ENCODE data around the gene PTPN12.
"Not testable (repeated sequence)": the region's sequence is repeated elsewhere in the genome, so short reads cannot be mapped to it uniquely, and the experiment has no call there.

The PTPN12 gene

DNA sequence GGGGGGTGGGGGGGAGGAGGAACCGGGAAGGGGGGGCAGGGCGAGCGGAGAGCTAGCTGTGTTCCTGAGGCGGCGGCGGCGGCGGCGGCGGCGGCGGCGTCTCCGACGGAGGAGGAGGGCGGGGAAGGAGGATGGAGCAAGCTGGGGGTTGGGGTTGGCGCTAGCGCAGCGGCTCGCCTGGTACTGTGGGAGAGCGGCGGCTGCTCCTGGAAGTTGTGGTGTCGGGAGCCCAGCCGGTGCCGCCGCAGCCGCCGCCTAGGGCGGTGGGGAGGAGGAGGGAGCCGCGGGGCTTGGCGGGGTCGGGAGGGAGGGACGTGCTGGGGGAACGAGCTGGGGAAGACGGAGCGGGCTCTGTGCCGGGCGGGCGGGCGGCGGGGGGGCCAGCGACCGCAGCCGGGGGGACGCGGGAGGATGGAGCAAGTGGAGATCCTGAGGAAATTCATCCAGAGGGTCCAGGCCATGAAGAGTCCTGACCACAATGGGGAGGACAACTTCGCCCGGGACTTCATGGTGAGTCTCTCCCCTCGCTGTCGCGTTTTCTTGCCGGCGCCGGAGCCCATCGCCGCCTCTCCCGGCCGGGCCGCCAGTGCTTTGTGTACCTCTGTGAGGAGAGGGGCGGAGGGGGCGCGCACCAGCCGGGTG lies at the start of gene PTPN12:
Gene PTPN12 (plus strand): TSS at position 160 of the 642 bp plus-strand sequence. CDS start 252 bp downstream, at position 412.
- FAIRE-seq: no peak

DNA sequence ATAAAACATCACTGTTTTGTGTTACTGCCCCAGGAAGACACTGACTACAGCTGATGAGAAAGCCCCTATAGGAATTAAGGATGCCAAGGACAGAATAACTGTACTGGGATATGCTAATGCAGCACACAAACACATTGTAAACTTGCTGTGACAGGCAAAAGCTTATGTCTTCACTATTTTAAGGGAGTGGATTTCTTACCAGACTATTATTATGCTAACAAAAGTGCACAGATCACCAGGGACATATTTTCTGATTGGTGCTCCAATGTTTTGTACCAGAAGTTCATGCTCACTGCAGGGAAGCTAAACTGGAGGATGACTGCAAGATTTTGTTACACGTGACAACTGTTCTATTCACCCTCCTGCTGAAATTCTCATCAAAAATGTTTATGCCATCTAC lies 48.1 kb upstream of the PTPN12 start:
- FAIRE-seq: no peak

DNA sequence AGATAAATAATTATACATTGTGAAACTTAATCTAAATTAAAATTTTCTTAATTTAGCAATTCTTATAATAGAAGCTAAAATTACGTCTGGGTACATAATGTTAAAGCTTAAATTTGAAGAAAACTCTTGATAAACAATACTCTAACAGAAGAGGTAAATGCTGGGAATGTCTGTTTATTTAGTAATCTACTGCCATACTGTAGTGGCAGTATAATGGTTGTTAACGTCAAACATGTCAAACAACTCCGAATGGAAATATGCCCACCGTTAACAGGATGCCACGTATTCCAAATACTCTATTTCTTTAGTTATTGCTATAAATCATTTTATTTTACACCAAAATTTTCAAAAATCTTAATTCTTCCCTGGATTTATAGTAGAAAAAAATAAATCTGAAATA lies 40.0 kb upstream of the PTPN12 start:
- no peak for FAIRE-seq

DNA sequence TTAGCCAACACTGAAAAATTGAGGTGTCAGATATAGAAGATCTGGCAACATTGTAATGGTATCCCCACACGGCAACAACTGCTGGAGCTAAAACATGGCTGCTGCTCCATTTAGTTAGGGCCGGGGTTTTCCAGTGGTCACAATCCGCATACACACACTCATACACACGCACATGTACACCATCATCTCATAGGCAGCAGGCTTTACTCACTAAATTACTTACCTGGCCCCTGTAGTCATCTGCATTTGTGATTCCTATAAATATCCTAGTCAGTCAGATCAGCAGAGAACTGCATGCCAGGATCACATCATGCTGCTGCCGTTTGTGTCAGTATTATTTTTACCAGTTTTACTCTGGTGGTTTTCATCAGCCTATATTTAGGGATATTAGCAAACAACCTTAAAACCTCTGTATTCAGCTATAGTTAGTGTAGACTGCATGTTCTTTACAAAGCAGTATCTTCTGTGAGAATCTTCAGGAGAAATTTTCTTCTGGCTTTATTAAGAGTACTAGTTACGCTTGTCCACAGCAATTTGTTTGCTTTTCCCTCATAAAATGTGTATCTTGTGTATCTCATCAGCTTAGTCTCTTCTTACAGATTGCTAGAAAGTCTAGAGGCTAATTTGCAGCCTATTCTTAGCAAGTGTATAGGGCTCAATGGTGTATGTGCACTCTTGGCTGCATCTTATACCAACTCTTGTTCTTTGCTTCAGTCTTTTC lies 38.3 kb upstream of the PTPN12 start:
- no peak for FAIRE-seq

DNA sequence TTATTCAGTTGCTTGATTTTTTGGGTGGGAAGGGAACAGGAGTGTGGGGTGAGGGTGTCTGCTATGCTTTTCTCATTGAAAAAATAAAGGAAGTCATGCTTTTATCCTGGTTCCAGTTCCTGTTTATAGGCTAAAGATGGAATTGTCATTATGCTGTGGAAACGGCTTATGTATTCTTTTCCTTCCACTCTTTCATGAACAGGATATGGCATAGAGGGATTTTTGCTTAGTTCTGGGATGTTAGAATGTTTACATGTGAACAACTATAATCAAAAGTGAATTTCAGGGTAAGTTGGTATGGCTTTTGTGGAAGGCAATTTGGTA lies 35.9 kb upstream of the PTPN12 start:
- FAIRE-seq: no peak

DNA sequence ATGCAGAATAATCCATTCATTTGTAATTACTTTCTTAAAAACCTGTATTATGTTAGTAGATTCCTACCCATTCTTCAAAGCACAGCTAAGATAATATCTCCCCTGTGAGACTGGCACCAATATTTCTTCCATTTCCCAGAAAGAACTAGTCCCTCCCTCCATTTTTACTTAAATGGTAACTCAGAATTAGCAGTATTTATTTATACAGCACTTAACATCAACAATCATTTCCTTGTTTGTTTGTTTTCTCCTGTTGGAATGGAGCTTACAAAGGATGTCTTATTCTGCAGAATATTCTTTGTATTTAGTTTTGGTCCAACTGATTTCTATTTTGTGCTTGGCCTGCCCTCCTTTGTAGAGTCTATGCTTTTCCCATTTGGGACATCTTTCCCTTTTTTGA lies 32.1 kb upstream of the PTPN12 start:
- no peak for FAIRE-seq

DNA sequence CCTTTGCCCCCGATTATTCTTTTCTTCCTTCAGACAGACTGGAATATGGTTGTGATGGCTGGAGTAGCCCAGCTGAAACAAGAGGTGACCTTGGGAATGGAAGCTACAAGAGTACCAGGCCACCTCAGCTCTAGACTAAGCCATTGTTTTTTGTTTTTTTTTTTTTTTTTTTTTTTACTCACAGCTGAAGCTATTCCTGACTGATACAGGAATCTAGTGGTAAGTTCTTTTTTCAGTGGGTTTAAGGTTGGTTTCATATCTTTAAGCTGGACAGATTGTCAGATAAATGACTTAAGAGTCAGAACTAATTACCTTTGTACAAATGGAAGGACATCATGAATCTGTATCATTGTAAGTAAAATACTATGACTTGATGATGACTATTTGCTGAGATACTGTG lies 30.2 kb upstream of the PTPN12 start:
- FAIRE-seq: no peak

DNA sequence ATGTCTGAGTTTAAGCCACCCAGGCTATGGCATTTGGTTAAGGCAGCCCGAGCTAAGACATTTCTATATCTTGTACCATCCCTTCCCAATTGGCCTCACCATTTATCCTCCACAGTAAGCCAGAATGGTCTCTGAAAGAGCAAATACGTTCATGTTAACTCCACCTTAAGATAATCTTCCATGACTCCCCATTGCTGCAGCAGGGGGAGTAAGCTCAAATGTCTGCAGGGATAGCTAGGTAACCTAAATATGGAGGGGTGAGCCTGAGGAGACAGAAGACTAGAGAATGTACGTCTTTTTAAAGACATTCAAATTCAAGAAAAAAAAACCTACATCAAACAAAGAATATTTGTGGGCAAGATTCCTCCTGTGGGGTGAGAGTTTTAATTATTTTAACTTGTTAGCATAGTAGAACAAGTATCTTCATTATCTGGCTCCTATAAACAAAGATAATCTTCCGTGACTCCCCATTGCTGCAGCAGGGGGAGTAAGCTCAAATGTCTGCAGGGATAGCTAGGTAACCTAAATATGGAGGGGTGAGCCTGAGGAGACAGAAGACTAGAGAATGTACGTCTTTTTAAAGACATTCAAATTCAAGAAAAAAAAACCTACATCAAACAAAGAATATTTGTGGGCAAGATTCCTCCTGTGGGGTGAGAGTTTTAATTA lies 24.0 kb upstream of the PTPN12 start:
- FAIRE-seq: not testable (repeated sequence)

DNA sequence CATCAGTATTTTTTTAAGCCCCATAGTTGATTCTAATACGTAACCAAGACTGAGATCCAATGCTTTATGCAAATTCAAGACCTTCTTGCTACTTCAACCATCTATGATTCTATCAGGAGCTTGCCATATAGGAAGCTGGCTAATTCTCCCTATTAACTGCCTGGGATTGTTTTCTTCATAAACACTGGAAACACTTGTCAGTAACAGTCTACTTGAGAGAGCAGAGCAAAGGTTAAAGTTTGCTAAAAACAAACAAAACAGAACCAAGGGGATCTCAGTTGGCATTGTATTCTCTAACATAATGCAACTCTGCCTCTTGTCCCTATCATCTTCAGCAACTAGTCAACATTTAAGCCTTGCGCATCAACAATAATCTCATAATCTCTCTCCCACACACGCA lies 21.0 kb upstream of the PTPN12 start:
- FAIRE-seq: no peak

DNA sequence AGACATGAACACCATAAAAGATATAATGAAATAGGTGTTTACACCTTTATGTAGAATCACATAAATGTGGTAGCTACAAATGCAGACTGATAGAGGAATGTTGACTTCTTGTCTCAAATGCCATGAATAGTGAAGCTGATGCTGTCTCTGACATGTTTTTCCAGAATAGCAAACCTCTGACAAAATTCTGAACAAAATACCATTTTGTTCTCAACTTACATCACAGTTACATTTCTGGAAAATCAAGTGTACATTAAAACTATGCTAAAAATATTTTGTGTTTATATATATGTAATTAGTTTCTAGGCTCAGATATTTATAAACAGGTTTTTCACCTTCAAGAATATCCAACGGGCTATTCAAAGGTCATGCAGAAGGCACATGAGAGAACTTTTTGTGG lies 16.8 kb upstream of the PTPN12 start:
- FAIRE-seq: no peak

DNA sequence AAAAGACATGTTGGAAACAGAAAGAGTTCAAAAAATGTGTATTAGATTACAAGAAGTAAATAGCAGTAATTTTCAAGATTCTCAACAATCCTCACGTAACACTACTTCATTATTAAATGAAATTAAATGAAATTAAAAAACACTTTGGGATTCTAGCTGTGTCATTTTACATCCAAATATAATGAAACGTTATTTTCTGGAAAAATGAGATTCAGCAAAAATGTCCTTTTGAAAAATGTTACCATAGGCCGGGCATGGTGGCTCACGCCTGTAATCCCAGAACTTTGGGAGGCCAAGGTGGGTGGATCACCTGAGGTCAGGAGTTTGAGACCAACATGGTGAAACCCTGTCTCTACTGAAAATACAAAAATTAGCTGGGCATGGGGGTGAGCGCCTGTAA lies 15.6 kb upstream of the PTPN12 start:
- FAIRE-seq: not testable (repeated sequence)

DNA sequence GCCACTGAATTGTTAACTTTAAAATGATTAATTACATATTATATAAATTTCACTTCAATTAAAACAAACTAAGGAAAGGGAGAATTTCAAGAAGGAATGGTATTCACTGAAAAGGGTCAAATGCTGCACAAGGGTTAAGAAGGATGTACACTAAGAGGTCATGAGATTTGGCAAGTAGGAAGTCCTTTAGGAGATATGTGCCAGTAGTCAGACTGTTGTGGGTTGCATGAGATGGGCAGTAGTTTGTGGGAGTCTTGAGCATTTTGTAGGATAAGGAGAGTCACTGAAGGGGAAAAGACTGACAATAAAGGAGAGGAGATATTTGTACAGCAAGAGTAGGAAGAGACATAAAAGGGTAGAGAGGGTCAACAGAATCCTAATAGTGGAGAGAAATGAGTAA lies 12.4 kb upstream of the PTPN12 start:
- no peak for FAIRE-seq

DNA sequence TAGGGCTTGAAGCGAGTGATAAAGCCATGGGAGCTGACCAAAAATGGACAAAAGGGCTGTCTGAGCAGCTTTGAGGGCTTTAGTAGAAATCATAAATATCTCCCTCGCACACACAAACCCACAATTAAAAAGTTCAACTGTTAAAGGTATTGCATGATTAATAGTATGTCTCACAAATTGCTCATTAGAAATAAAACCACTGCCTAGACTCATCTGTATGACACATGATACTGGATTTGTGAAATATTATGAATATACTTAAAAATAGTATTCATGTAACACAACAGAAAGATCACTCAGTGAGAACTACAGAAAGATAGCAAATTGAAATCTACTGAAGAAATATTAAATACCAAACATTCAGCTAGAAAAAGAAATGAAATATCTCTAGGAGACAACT lies 11.9 kb upstream of the PTPN12 start:
- FAIRE-seq: no peak

DNA sequence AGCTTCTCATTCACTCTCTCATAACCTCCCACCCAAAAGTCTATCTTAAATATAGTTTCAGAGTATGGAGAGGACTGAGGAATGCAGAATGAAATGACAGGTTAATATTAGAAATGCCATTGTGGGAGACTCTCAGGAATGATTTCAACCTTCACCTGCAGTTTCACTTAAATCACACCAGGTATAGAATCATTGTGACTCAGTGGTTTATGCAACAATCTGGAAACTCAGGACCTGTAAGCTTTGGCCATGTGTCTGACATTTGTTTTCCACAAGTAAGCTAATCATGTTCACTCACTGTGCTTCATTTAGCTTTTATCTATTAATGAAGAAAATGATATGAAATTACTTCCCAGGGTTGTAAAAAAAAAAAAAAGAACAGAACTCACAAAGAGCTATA lies 8.7 kb upstream of the PTPN12 start:
- FAIRE-seq: no peak

DNA sequence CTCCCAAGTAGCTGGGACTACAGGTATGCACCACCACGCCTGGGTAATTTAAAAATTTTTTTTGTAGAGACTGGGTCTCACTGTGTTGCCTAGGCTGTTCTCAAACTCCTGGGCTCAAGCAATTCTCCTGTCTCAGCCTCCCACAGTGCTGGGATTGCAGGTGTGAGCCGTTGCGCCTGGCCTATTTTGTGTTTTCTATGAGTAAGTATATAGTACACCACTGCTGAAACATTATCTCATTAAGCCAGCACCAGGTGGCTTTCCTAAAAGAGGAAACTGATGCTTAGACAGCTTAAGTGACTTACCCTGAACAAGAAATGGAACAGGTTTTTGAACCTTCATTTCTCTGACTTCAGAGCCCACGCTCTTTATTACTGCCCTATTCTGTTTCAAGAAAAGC lies 7.8 kb upstream of the PTPN12 start:
- FAIRE-seq: no peak

DNA sequence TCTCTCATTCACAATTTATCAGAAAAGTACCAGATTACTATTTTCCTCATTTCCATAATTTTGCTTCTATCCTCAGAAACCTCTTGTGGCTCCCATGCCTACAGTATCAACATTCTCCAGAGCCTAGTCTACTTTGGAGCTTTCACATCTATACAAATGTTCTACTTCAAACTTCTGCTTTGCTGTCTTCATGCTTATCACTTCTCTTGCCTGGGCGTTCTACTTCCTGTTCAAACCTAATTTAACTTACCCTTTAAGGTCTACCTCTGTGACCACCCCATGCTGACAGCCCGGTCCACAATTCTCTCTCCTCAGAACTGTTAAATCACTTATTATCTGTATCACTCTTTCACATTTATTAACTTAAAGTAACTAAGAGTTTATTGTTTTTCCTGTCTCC lies 6.1 kb upstream of the PTPN12 start:
- FAIRE-seq: no peak

DNA sequence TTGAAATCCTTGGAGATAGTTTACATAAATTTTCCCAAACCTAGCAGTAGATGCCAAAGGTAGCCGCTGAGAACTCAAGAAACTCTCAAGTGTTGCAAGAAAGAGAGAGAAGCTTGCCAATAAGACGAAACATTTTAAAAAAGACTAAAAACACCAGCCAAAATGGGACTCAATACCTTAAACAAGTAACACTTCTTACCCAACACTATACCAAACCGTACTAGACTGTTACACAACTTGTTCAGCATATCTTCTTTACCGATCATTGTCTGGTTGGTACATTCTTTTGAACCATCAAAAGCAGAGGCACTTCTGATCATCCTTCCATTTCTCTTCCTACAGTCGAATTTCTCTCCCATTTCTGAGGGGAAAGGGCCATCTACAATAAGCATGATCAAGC lies 4.8 kb upstream of the PTPN12 start:
- FAIRE-seq: no peak

DNA sequence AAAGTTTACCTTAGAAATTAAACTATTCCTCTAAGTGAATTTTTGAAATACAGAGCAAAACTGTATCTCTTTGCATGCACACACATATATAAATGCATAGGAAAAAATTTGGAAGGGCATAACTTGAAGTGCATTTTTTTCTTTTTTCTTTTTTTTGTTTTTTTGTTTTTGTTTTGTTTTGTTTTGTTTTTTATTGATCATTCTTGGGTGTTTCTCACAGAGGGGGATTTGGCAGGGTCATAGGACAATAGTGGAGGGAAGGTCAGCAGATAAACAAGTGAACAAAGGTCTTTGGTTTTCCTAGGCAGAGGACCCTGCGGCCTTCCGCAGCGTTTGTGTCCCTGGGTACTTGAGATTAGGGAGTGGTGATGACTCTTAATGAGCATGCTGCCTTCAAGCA lies 4.4 kb upstream of the PTPN12 start:
- not testable (repeated sequence) for FAIRE-seq

DNA sequence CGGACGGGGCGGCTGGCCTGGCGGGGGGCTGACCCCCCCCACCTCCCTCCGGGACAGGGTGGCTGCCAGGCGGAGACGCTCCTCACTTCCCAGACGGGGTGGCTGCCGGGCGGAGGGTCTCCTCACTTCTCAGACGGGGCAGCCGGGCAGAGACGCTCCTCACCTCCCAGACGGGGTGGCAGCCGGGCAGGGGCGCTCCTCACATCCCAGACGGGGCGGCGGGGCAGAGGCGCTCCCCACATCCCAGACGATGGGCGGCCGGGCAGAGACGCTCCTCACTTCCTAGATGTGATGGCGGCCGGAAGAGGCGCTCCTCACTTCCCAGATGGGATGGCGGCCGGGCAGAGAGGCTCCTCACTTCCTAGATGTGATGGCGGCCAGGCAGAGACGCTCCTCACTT lies 3.0 kb upstream of the PTPN12 start:
- not testable (repeated sequence) for FAIRE-seq

DNA sequence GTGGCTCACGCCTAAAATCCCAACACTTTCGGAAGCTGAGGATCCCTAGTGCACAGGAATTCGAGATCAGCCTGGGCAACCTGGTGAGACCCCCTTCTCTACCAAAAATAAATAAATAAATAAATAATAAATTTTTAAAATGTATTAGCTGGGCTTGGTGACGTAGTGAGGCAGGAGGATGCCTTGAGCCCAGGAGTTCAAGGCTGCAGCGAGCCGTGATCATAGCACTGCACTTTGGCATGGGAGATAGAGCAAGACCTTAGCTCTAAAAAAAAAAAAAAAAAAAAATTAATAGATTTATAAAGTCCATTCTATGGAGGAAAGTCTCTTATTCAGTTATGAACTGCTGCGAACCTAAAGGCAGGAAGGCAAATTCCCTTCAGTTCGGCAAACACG lies 1.1 kb upstream of the PTPN12 start:
- no peak for FAIRE-seq

DNA sequence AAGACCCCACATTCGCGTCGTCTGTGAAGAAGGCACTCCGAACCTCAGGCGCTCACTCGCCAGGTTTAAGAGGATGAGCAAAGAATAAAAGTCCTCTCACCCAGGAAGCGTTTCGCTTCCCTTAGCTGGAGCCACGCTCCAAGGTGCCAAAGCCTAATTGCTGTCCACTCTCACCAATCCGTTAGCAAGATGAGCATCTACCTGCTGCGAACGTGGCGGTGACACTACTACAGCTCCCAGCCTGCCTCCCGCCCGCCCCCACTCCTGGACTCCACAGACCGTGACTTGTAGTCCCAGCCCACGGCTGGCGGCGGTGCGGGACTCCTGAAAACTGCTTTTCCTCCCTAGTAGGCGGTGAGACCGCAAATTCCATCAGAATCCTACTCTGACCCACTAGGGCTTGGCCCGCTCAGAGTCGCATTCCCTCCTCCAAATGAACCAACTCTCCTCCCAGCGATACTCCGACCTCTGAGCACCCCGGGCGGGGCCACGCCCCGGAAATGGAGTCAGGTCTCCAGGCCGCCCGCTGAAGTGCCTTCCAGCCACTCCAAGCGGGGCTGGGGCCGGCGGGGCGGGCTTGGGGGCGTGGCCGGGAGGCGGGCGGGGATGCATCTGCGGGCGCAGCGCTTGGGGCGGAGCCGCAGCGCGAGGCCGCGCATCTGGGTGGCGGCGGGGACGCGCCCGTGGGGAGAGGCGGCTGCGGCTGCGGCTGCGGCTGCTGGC lies 521 bp upstream of the PTPN12 start:
- no peak for FAIRE-seq

DNA sequence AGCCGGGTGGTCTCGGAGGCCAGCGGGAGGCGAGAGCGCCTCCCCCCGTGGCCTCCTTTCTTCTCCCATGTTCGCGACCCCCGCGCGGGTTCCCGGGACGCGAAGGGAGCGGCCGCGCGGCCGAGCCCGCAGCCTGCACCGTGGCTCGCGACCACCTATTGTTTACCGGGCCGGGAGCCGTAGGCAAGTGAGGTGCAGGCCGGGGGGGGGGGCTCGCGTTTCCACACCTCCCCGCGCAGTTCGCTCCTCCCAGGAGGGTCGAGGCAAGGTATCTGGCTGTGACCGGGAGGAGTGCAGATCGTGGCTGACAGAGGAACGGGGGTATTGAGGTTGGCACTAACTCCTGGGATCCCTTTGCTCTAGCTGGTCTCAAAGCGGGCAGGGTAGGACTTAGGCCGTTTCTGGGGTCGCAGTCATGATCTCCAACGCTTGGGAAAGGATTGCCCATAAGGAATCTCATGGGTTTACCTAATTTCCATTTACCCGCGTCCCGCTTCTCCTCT lies 734 bp downstream of the PTPN12 start:
- no peak for FAIRE-seq

Measured in endometrium (tissue), 2 donors.